CD8-positive, alpha-beta memory T cell (primary cell): ENCODE data around the gene PES1. TPM values are rescaled to one million over a fixed set of nuclear protein-coding genes. Genes with fewer than 3 reads are reported as not detected.

Experiments used
- CTCF ChIA-PET: fragments of 350-600 bp; sonication (Branson Sonifier 250); formaldehyde crosslinking; loops from one replicate; lab custom pipeline; 2021; ENCODE audit warnings: antibody characterized with exemption; lab: Charles Lee
- POLR2A ChIA-PET: fragments of 350-600 bp; sonication (Branson Sonifier 250); formaldehyde crosslinking; loops from one replicate; lab custom pipeline; 2021; ENCODE audit warnings: antibody characterized with exemption; lab: Charles Lee
- DNase-seq, 5 donors: peaks; one replicate each; pipeline versions ENCODE4 v3.0.0 to v3.0.0-alpha.2; 2020 to 2022; ENCODE audit warnings: mixed read lengths in 1 of 5
- H3K27ac ChIP-seq: one replicate; pipeline ENCODE4 v1.7.0; 2013; ENCODE audit warnings: low read depth, mild to moderate bottlenecking, low read length, moderate library complexity
- H3K27me3 ChIP-seq: 2 replicates; pipeline ENCODE4 v1.7.0; 2013; ENCODE audit warnings: low read length, mild to moderate bottlenecking; ENCODE audit not compliant: insufficient read depth, poor library complexity, severe bottlenecking
- H3K36me3 ChIP-seq: 2 replicates; pipeline ENCODE4 v1.7.0; 2013; ENCODE audit warnings: mild to moderate bottlenecking, low read length, moderate library complexity; ENCODE audit not compliant: insufficient read depth
- H3K4me1 ChIP-seq: 2 replicates; pipeline ENCODE4 v1.7.0; 2013; ENCODE audit warnings: mild to moderate bottlenecking, low read length, moderate library complexity; ENCODE audit not compliant: insufficient read depth
- H3K4me3 ChIP-seq: 2 replicates; pipeline ENCODE4 v1.7.0; 2013; ENCODE audit warnings: mild to moderate bottlenecking, low read length
- H3K9me3 ChIP-seq: 2 replicates; pipeline ENCODE4 v1.7.0; 2013; ENCODE audit warnings: mild to moderate bottlenecking, low read length
- H3K27ac Mint-ChIP-seq, 8 donors: one replicate each; pipeline ENCODE4 v1.8.0; 2020 to 2021; ENCODE audit warnings: mixed read lengths in 8 of 8, mild to moderate bottlenecking in 6 of 8, inconsistent platforms in 3 of 8, moderate library complexity in 3 of 8
- H3K27me3 Mint-ChIP-seq, 2 donors: one replicate each; pipeline ENCODE4 v1.8.0; 2020 to 2021; ENCODE audit warnings: mixed read lengths in 2 of 2, mild to moderate bottlenecking in 1 of 2, moderate library complexity in 1 of 2
- H3K36me3 Mint-ChIP-seq, 3 donors: one replicate each; pipeline ENCODE4 v1.8.0; 2020 to 2021; ENCODE audit warnings: mixed read lengths in 3 of 3, inconsistent platforms in 1 of 3, mild to moderate bottlenecking in 1 of 3
- H3K4me1 Mint-ChIP-seq, 3 donors: one replicate each; pipeline ENCODE4 v1.8.0; 2020 to 2021; ENCODE audit warnings: mixed read lengths in 3 of 3, inconsistent platforms in 1 of 3, mild to moderate bottlenecking in 1 of 3
- H3K4me3 Mint-ChIP-seq, 7 donors: one replicate each; pipeline ENCODE4 v1.8.0; 2020 to 2021; ENCODE audit warnings: mixed read lengths in 7 of 7, mild to moderate bottlenecking in 6 of 7, moderate library complexity in 4 of 7, inconsistent platforms in 2 of 7
- H3K9me3 Mint-ChIP-seq, 5 donors: one replicate each; pipeline ENCODE4 v1.8.0; 2020 to 2022; ENCODE audit warnings: mixed read lengths in 5 of 5, mild to moderate bottlenecking in 3 of 5, moderate library complexity in 2 of 5, inconsistent platforms in 1 of 5
- polyA plus RNA-seq: library from polyadenylated mRNA; unstranded; fragments of 300-500 nt; fragmentation: Illumina TruSeq; gene quantifications from one replicate; pipeline ENCODE4 v1.2.3, GENCODE V29; 2021
- total RNA-seq, 2 experiments: library from RNA; stranded (reverse); gene quantifications; one replicate each; pipeline ENCODE4 v1.2.3, GENCODE V29; 2021

Gene PES1
- total RNA-seq (100 to 1,000 TPM; 186 to 187 TPM), polyA plus RNA-seq (46.5 TPM)

DNA sequence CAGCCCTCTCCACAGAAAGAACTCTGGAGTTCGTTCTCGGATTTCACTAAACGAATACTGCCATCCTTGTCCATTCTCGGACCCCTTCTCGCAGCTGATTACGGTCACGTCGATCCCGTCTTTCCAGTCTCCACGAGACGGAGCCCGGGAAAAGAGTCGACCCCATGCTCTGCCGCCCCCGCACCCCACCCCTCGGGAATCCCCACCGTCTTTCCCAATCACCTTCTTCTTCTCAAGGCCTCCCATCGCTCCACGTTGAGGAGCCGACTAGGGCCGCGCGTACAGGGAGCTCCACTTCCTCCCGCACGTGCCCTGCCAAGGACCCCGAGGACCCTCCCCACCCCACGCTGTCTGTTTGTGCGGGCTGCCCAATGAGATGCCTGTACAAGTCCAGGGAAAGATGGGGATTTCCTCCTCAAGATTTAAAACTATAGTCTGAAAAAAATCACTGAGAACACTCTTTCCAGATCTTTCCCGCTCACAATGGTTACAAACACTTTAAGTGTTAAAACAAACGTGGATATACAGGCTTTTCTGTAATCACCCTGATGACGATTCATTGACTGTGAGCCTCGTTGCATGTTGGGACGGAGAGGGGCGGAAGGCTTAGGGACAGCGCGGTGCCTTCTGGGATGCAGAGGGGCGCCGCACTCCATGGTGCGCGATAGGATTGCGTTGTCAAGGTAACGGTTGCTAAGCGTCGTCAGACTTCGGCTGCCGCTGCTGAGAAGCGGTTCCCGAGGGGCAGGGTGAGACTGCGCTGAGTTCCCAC, at the start of gene PES1:
Gene PES1 (minus strand): TSS at position 323 of the 772 bp plus-strand sequence. CDS start 77 bp downstream, at position 246.
- CTCF ChIA-PET, result interaction anchor here (1.0 to 1.9 kb wide), 3 partner anchors 11 to 43 kb away, joined by 3 to 7 read pairs (median 5); partner anchors contain the start of genes SLC35E4 and TCN2
- no peak within 1 kb of the TSS for H3K4me3 Mint-ChIP-seq
- H3K27me3 Mint-ChIP-seq, result peaks cover 0 to 10% of the 10 kb centered on the region in 2 donors
- H3K27me3 ChIP-seq, result no peaks in the 10 kb centered on the region
- H3K27ac Mint-ChIP-seq, result no peak within 1 kb of the TSS
- H3K4me1 ChIP-seq, result peaks cover 10% of the 10 kb centered on the region
- peak; percentile 88 to 97 (median 96) for DNase-seq
- H3K36me3 ChIP-seq, result peaks cover 19% of the 10 kb centered on the region
- H3K9me3 ChIP-seq, result no peaks in the 10 kb centered on the region
- H3K36me3 Mint-ChIP-seq, result peaks cover 6 to 30% (median 12%) of the 10 kb centered on the region in 3 donors
- POLR2A ChIA-PET, result interaction anchor here (0.8 to 1.4 kb wide), 3 partner anchors 43 to 1070 kb away, joined by 3 to 7 read pairs (median 4); partner anchors contain the start of genes MORC2, PISD, SLC35E4 and TUG1
- H3K4me3 ChIP-seq, result peak within 1 kb of the TSS; percentile 86
- H3K4me1 Mint-ChIP-seq, result peaks cover 0 to 13% (median 0%) of the 10 kb centered on the region in 3 donors
- no peaks in the 10 kb centered on the region for H3K9me3 Mint-ChIP-seq
- peak within 1 kb of the TSS; percentile 82 for H3K27ac ChIP-seq

DNA sequence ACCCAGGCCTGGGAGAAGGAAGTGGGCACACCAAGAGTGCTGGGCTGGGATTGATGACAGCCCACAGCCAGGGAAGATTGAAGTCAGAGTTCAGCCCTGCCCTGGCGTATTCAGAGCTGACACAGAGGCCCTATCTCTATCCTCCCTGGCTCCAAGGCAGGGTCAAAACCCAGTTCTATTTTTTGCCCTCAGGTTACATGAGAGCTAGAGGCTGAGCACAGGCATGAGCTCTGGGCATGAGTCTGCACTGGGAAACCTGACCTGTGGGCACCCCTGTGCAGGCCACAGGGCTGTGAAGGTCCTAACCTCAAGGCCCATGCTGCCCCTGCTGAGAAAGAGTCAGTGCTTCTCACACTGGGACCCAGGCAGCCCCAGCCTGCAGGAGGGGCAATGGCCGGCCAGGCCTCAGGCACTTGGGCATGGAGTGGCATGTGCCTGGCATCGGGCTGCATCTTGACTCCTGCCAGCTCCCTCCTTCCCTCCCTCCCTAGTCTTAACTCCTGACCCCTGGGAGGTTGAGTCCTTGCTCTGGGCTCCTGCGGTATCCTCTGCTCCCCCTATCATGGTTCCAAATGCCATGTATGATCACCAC, 49.2 kb upstream of the PES1 start:
- H3K4me3 ChIP-seq, result no peak overlapping the region
- peaks cover 8 to 24% (median 11%) of the 10 kb centered on the region in 3 donors for H3K4me1 Mint-ChIP-seq
- ChIA-PET POLR2A (no interaction called here), CTCF (no interaction called here)
- no peaks in the 10 kb centered on the region for H3K27me3 ChIP-seq
- no peak overlapping the region for H3K27ac Mint-ChIP-seq
- no peak for DNase-seq
- H3K4me1 ChIP-seq, result peaks cover 20% of the 10 kb centered on the region
- peaks cover 0 to 5% (median 0%) of the 10 kb centered on the region in 3 donors for H3K36me3 Mint-ChIP-seq
- H3K27ac ChIP-seq, result no peak overlapping the region
- no peaks in the 10 kb centered on the region for H3K9me3 ChIP-seq
- no peaks in the 10 kb centered on the region for H3K36me3 ChIP-seq
- H3K27me3 Mint-ChIP-seq, result no peaks in the 10 kb centered on the region
- no peak overlapping the region for H3K4me3 Mint-ChIP-seq
- H3K9me3 Mint-ChIP-seq, result no peaks in the 10 kb centered on the region

DNA sequence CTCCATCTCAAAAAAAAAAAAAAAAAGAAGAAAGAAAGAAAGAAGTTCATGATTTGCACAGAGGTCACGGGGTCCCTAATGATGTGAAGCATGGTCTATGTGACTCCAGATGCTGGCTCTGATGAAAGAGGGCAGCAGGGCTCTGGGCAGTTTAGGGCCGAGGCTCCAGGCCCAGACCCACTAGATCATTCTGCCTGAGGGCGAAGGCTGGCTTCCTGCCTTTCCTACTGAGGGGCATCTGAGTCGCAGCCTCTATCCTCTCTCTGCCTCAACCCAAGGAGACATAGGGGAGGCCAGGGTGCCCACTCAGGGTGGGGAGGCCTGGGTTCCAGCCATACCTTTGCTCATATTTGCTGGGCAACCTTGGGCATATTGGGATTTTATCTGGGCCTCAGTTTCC, 48.7 kb upstream of the PES1 start:
- POLR2A ChIA-PET, result no interaction called here
- H3K36me3 Mint-ChIP-seq, result peaks cover 0 to 5% (median 0%) of the 10 kb centered on the region in 3 donors

DNA sequence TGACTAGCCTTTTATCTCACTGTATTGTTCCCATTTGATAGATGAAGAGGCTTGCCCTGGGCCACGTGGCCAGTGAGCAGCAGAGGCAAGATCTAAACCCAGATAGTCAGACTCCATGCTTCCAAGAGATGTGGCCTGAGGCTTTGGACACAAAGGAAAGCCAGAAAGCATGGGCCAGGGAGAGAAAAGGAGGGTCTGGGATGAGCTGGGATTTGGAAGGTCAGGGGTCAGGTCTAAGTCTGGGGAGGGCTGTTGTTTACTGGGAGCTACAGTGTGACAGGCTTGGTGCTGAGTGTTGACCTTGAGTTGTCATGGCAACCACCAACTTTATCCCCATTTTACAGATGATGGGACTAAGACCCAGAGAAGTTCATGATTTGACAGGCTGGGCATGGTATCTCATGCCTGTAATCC, 46.0 kb upstream of the PES1 start:
- ChIA-PET CTCF (interaction anchor here (0.7 to 3.7 kb wide), 2 partner anchors 30 to 871 kb away, joined by 3 to 14 read pairs; partner anchors contain the start of gene DUSP18), POLR2A (no interaction called here)
- no peaks in the 10 kb centered on the region for H3K9me3 ChIP-seq
- H3K4me1 Mint-ChIP-seq, result peaks cover 18 to 30% (median 21%) of the 10 kb centered on the region in 3 donors
- no peaks in the 10 kb centered on the region for H3K9me3 Mint-ChIP-seq
- no peaks in the 10 kb centered on the region for H3K27me3 Mint-ChIP-seq
- H3K36me3 Mint-ChIP-seq, result peaks cover 0 to 5% (median 0%) of the 10 kb centered on the region in 3 donors
- no peak overlapping the region for H3K27ac ChIP-seq
- H3K4me1 ChIP-seq, result peaks cover 35% of the 10 kb centered on the region
- peak overlapping the region in 5 of 8 donors; percentile 9 to 75 (median 61) for H3K27ac Mint-ChIP-seq
- H3K4me3 ChIP-seq, result no peak overlapping the region
- DNase-seq, result no peak
- H3K36me3 ChIP-seq, result no peaks in the 10 kb centered on the region
- no peaks in the 10 kb centered on the region for H3K27me3 ChIP-seq
- H3K4me3 Mint-ChIP-seq, result peak overlapping the region in 6 of 7 donors; percentile 45 to 69 (median 60)

More for the DNA sequence above, 48.7 kb upstream of the PES1 start:
- H3K4me3 ChIP-seq, result no peak overlapping the region
- Mint-ChIP-seq H3K27ac (no peak overlapping the region), H3K9me3 (no peaks in the 10 kb centered on the region), H3K4me3 (no peak overlapping the region), H3K27me3 (no peaks in the 10 kb centered on the region), H3K4me1 (peaks cover 11 to 28% (median 12%) of the 10 kb centered on the region in 3 donors)
- CTCF ChIA-PET, result no interaction called here
- H3K9me3 ChIP-seq, result no peaks in the 10 kb centered on the region
- H3K27me3 ChIP-seq, result no peaks in the 10 kb centered on the region
- H3K36me3 ChIP-seq, result no peaks in the 10 kb centered on the region
- peaks cover 22% of the 10 kb centered on the region for H3K4me1 ChIP-seq
- no peak overlapping the region for H3K27ac ChIP-seq
- DNase-seq, result no peak

DNA sequence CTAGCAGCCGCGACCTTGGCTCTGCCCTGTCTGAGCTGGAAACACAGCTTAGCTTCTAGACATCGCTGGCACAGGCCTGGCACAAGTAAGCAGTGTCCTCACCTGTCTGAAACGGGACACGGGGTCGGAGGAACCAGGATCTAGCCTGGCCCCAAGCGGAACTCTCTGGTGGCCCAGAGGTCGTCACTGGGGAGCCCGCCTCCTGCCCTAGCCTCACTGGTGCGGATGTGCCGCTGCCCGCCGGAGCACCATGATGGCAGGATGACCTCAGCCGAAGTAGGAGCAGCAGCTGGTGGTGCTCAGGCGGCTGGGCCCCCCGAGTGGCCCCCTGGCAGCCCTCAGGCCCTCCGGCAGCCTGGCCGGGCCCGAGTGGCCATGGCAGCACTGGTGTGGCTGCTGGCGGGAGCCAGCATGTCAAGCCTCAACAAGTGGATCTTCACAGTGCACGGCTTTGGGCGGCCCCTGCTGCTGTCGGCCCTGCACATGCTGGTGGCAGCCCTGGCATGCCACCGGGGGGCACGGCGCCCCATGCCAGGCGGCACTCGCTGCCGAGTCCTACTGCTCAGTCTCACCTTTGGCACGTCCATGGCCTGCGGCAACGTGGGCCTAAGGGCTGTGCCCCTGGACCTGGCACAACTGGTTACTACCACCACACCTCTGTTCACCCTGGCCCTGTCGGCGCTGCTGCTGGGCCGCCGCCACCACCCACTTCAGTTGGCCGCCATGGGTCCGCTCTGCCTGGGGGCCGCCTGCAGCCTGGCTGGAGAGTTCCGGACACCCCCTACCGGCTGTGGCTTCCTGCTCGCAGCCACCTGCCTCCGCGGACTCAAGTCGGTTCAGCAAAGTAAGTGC, 44.7 kb upstream of the PES1 start:
- no peaks in the 10 kb centered on the region for H3K27me3 ChIP-seq
- H3K4me3 ChIP-seq, result peak overlapping the region; percentile 71
- H3K27me3 Mint-ChIP-seq, result no peaks in the 10 kb centered on the region
- CTCF ChIA-PET, result interaction anchor here (1.3 to 4.5 kb wide), 7 partner anchors 12 to 332 kb away, joined by 3 to 48 read pairs (median 14); partner anchors contain the start of genes DUSP18, MORC2, PES1 and TUG1
- H3K9me3 Mint-ChIP-seq, result no peaks in the 10 kb centered on the region
- H3K4me1 Mint-ChIP-seq, result peaks cover 18 to 30% (median 21%) of the 10 kb centered on the region in 3 donors
- peak overlapping the region; percentile 85 to 92 (median 87) for H3K4me3 Mint-ChIP-seq
- H3K27ac ChIP-seq, result peak overlapping the region; percentile 64
- H3K36me3 ChIP-seq, result no peaks in the 10 kb centered on the region
- POLR2A ChIA-PET, result interaction anchor here (0.5 to 2.5 kb wide), 5 partner anchors 31 to 651 kb away, joined by 3 to 9 read pairs (median 4); partner anchors contain the start of genes DUSP18, MORC2 and TUG1
- DNase-seq, result peak in 3 of 5 donors; percentile 3 to 18 (median 7)
- peaks cover 0 to 5% (median 0%) of the 10 kb centered on the region in 3 donors for H3K36me3 Mint-ChIP-seq
- H3K9me3 ChIP-seq, result no peaks in the 10 kb centered on the region
- H3K27ac Mint-ChIP-seq, result peak overlapping the region in 7 of 8 donors; percentile 76 to 96 (median 92)
- peaks cover 35% of the 10 kb centered on the region for H3K4me1 ChIP-seq

DNA sequence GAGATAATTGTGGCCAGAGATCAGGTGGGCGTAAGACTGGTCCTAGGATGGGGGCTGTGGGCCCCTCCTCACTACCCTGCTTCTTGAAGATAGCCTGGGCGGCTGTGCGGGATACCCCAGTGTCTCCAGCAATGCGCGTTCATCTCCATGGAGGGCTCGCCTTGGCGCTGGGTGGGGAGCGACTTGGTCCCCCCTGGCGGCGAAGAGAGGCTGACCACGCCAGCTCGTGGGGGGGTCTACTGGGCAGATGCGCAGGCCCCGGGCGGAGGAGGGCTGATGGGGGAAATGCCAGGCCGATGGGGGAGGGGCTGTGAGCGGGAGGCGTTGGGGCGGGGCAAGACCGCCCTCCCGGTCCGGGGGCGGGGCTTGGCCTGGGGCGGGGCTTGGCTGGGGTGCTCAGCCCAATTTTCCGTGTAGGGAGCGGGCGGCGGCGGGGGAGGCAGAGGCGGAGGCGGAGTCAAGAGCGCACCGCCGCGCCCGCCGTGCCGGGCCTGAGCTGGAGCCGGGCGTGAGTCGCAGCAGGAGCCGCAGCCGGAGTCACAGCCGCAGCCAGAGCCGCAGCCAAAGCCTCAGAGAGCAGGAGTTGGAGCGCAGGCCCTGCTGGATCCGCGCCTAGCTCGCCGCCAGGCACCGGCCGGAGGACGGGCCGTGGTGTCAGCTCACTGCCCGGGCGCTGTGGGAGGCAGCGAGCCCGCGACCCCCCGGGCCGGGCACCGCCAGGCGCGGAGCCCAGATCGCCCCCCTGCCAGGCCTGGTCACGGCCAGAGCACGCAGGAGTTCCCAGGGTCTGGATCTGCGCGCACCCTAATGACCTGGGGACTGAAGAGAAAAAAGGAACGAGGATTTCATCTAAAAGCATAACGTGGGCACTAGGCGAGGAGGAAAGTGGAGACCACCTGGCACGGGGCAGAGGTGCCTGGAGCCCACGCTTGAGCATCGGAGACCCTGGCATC, 43.8 kb upstream of the PES1 start, which contains the start of gene SLC35E4:
Gene SLC35E4 (plus strand): TSS at position 509 of the 953 bp plus-strand sequence. CDS start 670 bp downstream, outside the sequence.
- H3K4me3 Mint-ChIP-seq, result peak within 1 kb of the TSS; percentile 85 to 96 (median 87)
- CTCF ChIA-PET, result interaction anchor here (0.6 to 4.5 kb wide), 30 partner anchors 9 to 1101 kb away, joined by 3 to 48 read pairs (median 5); partner anchors contain the start of genes DUSP18, MORC2, PES1 and RNF185
- H3K9me3 Mint-ChIP-seq, result no peaks in the 10 kb centered on the region
- peak within 1 kb of the TSS; percentile 72 for H3K4me3 ChIP-seq
- H3K36me3 ChIP-seq, result no peaks in the 10 kb centered on the region
- peaks cover 35% of the 10 kb centered on the region for H3K4me1 ChIP-seq
- H3K4me1 Mint-ChIP-seq, result peaks cover 18 to 30% (median 21%) of the 10 kb centered on the region in 3 donors
- no peaks in the 10 kb centered on the region for H3K27me3 Mint-ChIP-seq
- no peaks in the 10 kb centered on the region for H3K9me3 ChIP-seq
- peak within 1 kb of the TSS; percentile 69 for H3K27ac ChIP-seq
- H3K27me3 ChIP-seq, result no peaks in the 10 kb centered on the region
- DNase-seq, result peak; percentile 91 to 95 (median 94)
- H3K36me3 Mint-ChIP-seq, result peaks cover 0 to 5% (median 0%) of the 10 kb centered on the region in 3 donors
- H3K27ac Mint-ChIP-seq, result peak within 1 kb of the TSS; percentile 92 to 98 (median 94)
- POLR2A ChIA-PET, result interaction anchor here (0.5 to 2.5 kb wide), 11 partner anchors 32 to 450 kb away, joined by 3 to 11 read pairs (median 4); partner anchors contain the start of genes DUSP18, MORC2, PES1 and SMTN
